PC-3 (cell line): ENCODE results near the gene AJM1. TPM values are rescaled to one million over a fixed set of nuclear protein-coding genes. Genes with fewer than 3 reads are reported as not detected.
A peak's percentile ranks its signal among the peaks of the same experiment; 100 is the strongest.
"Not testable (repeated sequence)": the region's sequence is repeated elsewhere in the genome, so short reads cannot be mapped to it uniquely, and the experiment has no call there.

Experiments used
- ATAC-seq: fragments of 200-7000 bp; cut with Tn5 transposase; 2 replicates; pipeline ENCODE4 v1.9.1; 2020; ENCODE audit warnings: mild to moderate bottlenecking, moderate library complexity
- BruUV-seq: library from RNA; stranded (reverse); fragments of 400-500 nt; replicated peaks from 2 replicates; lab custom pipeline; 2021; lab: Mats Ljungman, UMichigan
- CTCF ChIA-PET: fragments of 300-600 bp; sonication (Branson Sonifier 250); formaldehyde crosslinking; loops from one replicate; lab custom pipeline; 2022; ENCODE audit warnings: antibody characterized with exemption; lab: Charles Lee
- POLR2A ChIA-PET: fragments of 300-600 bp; sonication (Branson Sonifier 250); formaldehyde crosslinking; loops from one replicate; lab custom pipeline; 2022; ENCODE audit warnings: antibody characterized with exemption; ENCODE audit not compliant: unreplicated experiment; lab: Charles Lee
- DNase-seq: peaks from one replicate; pipeline ENCODE4 v3.0.0-alpha.2; 2015
- H2AFZ ChIP-seq: fragments of 300-600 bp; sonication (generic); 2 replicates; pipeline ENCODE4 v1.6.0; 2016; ENCODE audit warnings: antibody characterized with exemption, low read length
- H3F3A ChIP-seq: fragments of 300-600 bp; sonication (generic); one replicate; pipeline ENCODE4 v1.6.0; 2017; ENCODE audit warnings: antibody characterized with exemption, low read length, control low read depth, mild to moderate bottlenecking; ENCODE audit not compliant: unreplicated experiment
- H3K27ac ChIP-seq: fragments of 300-600 bp; sonication (generic); 2 replicates; pipeline ENCODE4 v1.5.1; 2016; ENCODE audit warnings: mild to moderate bottlenecking, low read length
- H3K27me3 ChIP-seq: fragments of 300-600 bp; sonication (generic); 2 replicates; pipeline ENCODE4 v1.6.1; 2016; ENCODE audit warnings: low read length, mixed read lengths
- H3K36me3 ChIP-seq: fragments of 300-600 bp; sonication (generic); 2 replicates; pipeline ENCODE4 v1.6.1; 2016; ENCODE audit warnings: low read depth, mixed run types, low read length, mixed read lengths
- H3K4me1 ChIP-seq: fragments of 300-600 bp; sonication (generic); 2 replicates; pipeline ENCODE4 v1.5.1; 2016; ENCODE audit warnings: low read length; ENCODE audit not compliant: insufficient read depth
- H3K4me2 ChIP-seq: fragments of 300-600 bp; sonication (generic); 2 replicates; pipeline ENCODE4 v1.6.0; 2016; ENCODE audit warnings: low read length
- H3K4me3 ChIP-seq: fragments of 300-600 bp; sonication (generic); 2 replicates; pipeline ENCODE4 v1.5.1; 2016; ENCODE audit warnings: mild to moderate bottlenecking, low read length, mixed read lengths
- H3K79me2 ChIP-seq: fragments of 300-600 bp; sonication (generic); 2 replicates; pipeline ENCODE4 v1.6.1; 2017; ENCODE audit warnings: low read length, mixed read lengths
- H3K9ac ChIP-seq: fragments of 300-600 bp; sonication (generic); 2 replicates; pipeline ENCODE4 v1.6.0; 2016; ENCODE audit warnings: mild to moderate bottlenecking, low read length
- H3K9me2 ChIP-seq: fragments of 300-600 bp; sonication (generic); replicated peaks from 2 replicates; pipeline ENCODE4 v1.6.1; 2016; ENCODE audit warnings: mixed run types, low read length, mixed read lengths
- H3K9me3 ChIP-seq: fragments of 300-600 bp; sonication (generic); 2 replicates; pipeline ENCODE4 v1.6.1; 2016; ENCODE audit warnings: low read length, mixed read lengths
- H4K20me1 ChIP-seq: fragments of 300-600 bp; sonication (generic); 2 replicates; pipeline ENCODE4 v1.6.1; 2016; ENCODE audit warnings: low read length, mixed read lengths
- CTCF ChIP-seq: fragments of 300-600 bp; sonication (generic); conservative IDR thresholded peaks from 2 replicates; pipeline ENCODE4 v1.5.1; 2017; ENCODE audit warnings: antibody characterized with exemption, low read depth, mild to moderate bottlenecking, low read length
- EZH2 ChIP-seq: fragments of 300-600 bp; sonication (generic); IDR thresholded peaks from one replicate; pipeline ENCODE4 v1.6.1; 2017; ENCODE audit warnings: antibody characterized with exemption, mild to moderate bottlenecking, low read length; ENCODE audit not compliant: unreplicated experiment
- EZH2phosphoT487 ChIP-seq: fragments of 300-600 bp; sonication (generic); IDR thresholded peaks from 2 replicates; pipeline ENCODE4 v1.6.1; 2018; ENCODE audit warnings: mild to moderate bottlenecking, antibody characterized with exemption, low read length, borderline replicate concordance
- intact Hi-C: fragments of 100-400 bp; cut with micrococcal nuclease; formaldehyde crosslinking; loops from 2 replicates; pipeline ENCODE4 v1.9.0; 2023
- total RNA-seq: library from RNA; depleted of rRNA; stranded (reverse); fragments of >200 nt; gene quantifications from 2 replicates; pipeline ENCODE4 v1.2.3, GENCODE V29; 2014

Gene AJM1
- total RNA-seq, 1 experiment from 2014 or later: 1.4 TPM

DNA sequence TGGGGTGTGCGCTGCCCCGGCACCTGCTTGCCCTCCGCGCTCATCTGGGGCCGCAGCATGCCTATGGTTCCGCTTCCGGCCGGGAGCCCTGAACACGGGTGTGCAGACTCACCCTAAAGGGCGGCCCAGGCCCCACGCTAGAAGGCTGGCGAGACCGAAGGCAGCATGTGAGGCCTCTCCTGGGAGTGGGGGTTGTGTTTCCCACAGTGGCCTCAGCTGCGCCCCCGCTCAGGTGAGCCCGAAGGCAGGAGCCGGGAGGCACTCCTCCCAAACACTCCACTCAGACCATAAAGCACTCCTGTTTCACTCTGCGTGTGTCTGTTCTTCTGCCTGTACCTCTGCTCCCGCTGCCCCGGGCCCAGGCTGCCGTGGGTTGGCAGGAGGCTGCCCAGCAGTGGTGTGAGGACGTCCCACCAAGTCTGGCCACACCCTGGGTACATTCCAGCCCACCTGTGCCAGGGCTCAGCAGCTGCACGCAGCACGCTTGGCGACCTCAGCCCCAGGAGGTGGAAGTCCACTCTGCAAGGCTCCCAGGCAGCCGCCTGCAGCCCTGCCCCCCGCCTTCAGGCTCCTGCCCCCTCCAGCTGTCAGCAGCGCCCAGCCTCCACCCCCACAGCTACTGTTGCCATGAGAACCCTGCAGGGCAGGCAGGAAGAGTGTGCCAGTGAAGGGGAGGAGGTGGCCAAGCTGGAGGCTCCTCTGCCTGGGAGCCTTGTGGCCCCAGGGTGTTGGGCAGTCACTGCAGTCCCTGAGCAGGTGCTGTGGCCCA is 1.2 kb upstream of the AJM1 start:
- POLR2A ChIA-PET: interaction anchor here (0.6 kb wide), 1 partner anchor 41 kb away, joined by 6 read pairs; no protein-coding TSS in a partner anchor
- Histone ChIP-seq H3K9ac (no peak overlapping the region), H3K4me3 (no peak overlapping the region), H3K9me3 (no peaks in the 10 kb centered on the region), H4K20me1 (no peaks in the 10 kb centered on the region), H2AFZ (no peak overlapping the region), H3K4me1 (peaks cover 10% of the 10 kb centered on the region; the same call in 1 of the 2 replicates), H3K4me2 (no peak overlapping the region), H3K9me2 (no peaks in the 10 kb centered on the region), H3F3A (no peaks in the 10 kb centered on the region), H3K79me2 (no peaks in the 10 kb centered on the region), H3K27me3 (no peaks in the 10 kb centered on the region), H3K27ac (no peak overlapping the region), H3K36me3 (no peaks in the 10 kb centered on the region)
- CTCF ChIA-PET: no interaction called here
- no TSS peak for BruUV-seq
- peak; percentile 21 for ATAC-seq
- DNase-seq: no peak
- intact Hi-C loops: loop anchor here (10.0 kb wide), 1 partner anchor 154 kb away; the partner anchor contains the start of genes CLIC3 and PAXX
- TF ChIP-seq EZH2: no peak
- TF ChIP-seq EZH2phosphoT487: no peak
- no peak for TF ChIP-seq CTCF

GRCh38 chr9:136841646-136842379 is 465 bp upstream of the AJM1 start:
- H3K9me3 ChIP-seq, H3K79me2 ChIP-seq, H3K9ac ChIP-seq, H3K27me3 ChIP-seq, H2AFZ ChIP-seq, DNase-seq, H3K4me1 ChIP-seq, H3K9me2 ChIP-seq, H4K20me1 ChIP-seq, H3K36me3 ChIP-seq, H3K27ac ChIP-seq, BruUV-seq, H3F3A ChIP-seq, POLR2A ChIA-PET: not testable (repeated sequence)
- intact Hi-C loops: loop anchor here (10.0 kb wide), 1 partner anchor 153 kb away; the partner anchor contains the start of genes CLIC3 and PAXX
- Histone ChIP-seq H3K4me2 (peak overlapping the region; percentile 88; the same call in 1 of the 2 replicates), H3K4me3 (peak overlapping the region; percentile 66; the same call in 1 of the 2 replicates)
- CTCF ChIA-PET: interaction anchor here (1.0 to 1.6 kb wide), 3 partner anchors 41 to 71 kb away, joined by 3 read pairs; no protein-coding TSS in a partner anchor
- ATAC-seq: 0 out of 2 replicates have a peak, but pooled peaks have one; percentile 1

DNA sequence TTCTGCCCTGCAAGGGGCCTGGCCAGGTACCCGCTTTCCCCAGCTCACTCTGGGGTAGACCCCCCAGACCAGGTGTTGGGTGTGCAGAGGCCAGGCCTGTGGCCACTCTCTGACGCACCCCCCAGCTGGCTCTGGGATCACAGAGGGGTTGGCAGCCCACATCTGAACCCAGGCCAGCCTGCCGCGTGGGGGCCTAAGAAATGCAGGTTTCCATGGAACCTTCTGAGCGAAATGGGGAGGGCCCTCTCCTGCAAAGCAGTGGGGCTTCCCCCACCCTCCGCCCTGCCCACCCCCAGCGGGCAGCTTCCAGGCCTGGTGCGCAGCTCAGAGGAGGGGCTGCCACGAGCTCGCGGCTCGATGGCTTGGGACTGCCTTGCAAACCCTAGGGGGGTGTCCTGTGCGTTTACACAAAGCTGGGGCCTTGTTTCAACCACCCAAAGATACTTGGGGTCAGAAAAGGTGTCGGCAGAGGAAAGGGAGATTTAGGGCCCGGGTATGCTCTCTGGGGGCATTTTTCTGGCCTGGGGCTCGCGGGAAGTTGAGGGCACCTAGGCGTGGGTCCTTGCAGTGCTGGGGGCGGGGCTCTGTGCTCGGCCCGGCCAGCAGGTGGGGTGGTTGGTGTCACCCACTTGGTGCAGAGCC is 1.0 kb downstream of the AJM1 start:
- peak; percentile 2; the same call in 1 of the 2 replicates for ATAC-seq
- DNase-seq, H3K36me3 ChIP-seq, H3K4me1 ChIP-seq, H2AFZ ChIP-seq, BruUV-seq, H3K27ac ChIP-seq, H3K27me3 ChIP-seq, H3K4me3 ChIP-seq, H3K79me2 ChIP-seq, POLR2A ChIA-PET, H3K9ac ChIP-seq, H3K9me2 ChIP-seq, H3F3A ChIP-seq, H4K20me1 ChIP-seq, H3K9me3 ChIP-seq: not testable (repeated sequence)
- CTCF ChIA-PET: interaction anchor here (1.6 kb wide), 1 partner anchor 59 kb away, joined by 3 read pairs; no protein-coding TSS in a partner anchor
- peak overlapping the region; percentile 62 for H3K4me2 ChIP-seq
- intact Hi-C loops: loop anchor here (10.0 kb wide), 1 partner anchor 152 kb away; the partner anchor contains the start of genes CLIC3 and PAXX
